LNCAP (cell line): ENCODE results near the gene HMX1.

Experiments
- CTCF ChIP-seq: fragments of 450-650 bp; IDR thresholded peaks from 2 replicates; pipeline ENCODE4 v1.5.1; 2017; ENCODE audit warnings: mild to moderate bottlenecking

The HMX1 gene

GRCh38 chr4:8817096-8817812 lies 54.4 kb downstream of the HMX1 start:
- TF ChIP-seq CTCF: no peak
